Subcutaneous abdominal adipose tissue (tissue), 5 donors: Measurements from ENCODE around the gene PLEKHA6.

Source experiments
- H3K27ac ChIP-seq: one replicate; pipeline ENCODE4 v1.7.0; 2013; ENCODE audit warnings: low read depth, mild to moderate bottlenecking, inconsistent platforms, low read length, moderate library complexity
- H3K27me3 ChIP-seq, 5 donors: one replicate each; pipeline ENCODE4 v1.7.0; 2013; ENCODE audit warnings: low read length in 5 of 5, inconsistent platforms in 1 of 5; ENCODE audit not compliant: control insufficient read depth in 5 of 5, insufficient read depth in 4 of 5
- H3K36me3 ChIP-seq, 5 donors: one replicate each; pipeline ENCODE4 v1.7.0; 2013; ENCODE audit warnings: low read length in 5 of 5; ENCODE audit not compliant: control insufficient read depth in 5 of 5, insufficient read depth in 5 of 5
- H3K4me1 ChIP-seq, 5 donors: one replicate each; pipeline ENCODE4 v1.7.0; 2013; ENCODE audit warnings: low read length in 5 of 5, mild to moderate bottlenecking in 3 of 5, moderate library complexity in 1 of 5; ENCODE audit not compliant: control insufficient read depth in 5 of 5, insufficient read depth in 5 of 5
- H3K4me3 ChIP-seq, 5 donors: one replicate each; pipeline ENCODE4 v1.7.0; 2013; ENCODE audit warnings: low read length in 5 of 5, low read depth in 1 of 5
- H3K9ac ChIP-seq, 5 donors: one replicate each; pipeline ENCODE4 v1.7.0; 2013; ENCODE audit warnings: low read length in 5 of 5, mild to moderate bottlenecking in 4 of 5, moderate library complexity in 3 of 5
- H3K9me3 ChIP-seq, 5 donors: one replicate each; pipeline ENCODE4 v1.7.0; 2013; ENCODE audit warnings: low read length in 5 of 5; ENCODE audit not compliant: control insufficient read depth in 5 of 5
- donor health status: healthy.
- donor health status: healthy.
- donor health status: healthy.
- donor health status: healthy.
- donor health status: healthy.

The PLEKHA6 gene

DNA sequence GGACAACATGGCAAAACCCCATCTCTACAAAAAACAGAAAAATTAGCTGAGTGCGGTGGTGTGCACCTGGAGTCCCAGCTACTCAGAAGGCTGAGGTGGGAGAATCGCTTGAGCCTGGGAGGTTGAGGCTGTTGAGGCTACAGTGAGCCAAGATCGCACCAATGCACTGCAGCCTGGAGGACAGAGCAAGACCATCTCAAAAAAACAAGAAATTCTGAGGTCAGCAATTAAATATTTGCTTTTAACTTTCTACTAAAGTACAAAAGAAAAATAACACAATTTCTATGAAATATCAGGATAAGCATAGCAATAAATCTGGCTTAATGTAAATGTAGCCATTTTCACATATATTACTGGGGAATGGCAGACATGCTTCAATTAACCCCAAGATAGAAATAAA lies 42.0 kb upstream of the PLEKHA6 start:
- H3K9ac ChIP-seq, result no peak overlapping the region
- peaks cover 48 to 73% (median 55%) of the 10 kb centered on the region in 5 donors for H3K36me3 ChIP-seq
- H3K27ac ChIP-seq, result no peak overlapping the region
- no peaks in the 10 kb centered on the region for H3K27me3 ChIP-seq
- no peaks in the 10 kb centered on the region for H3K9me3 ChIP-seq
- no peak overlapping the region for H3K4me3 ChIP-seq
- H3K4me1 ChIP-seq, result peaks cover 0 to 29% (median 14%) of the 10 kb centered on the region in 5 donors

- Histone ChIP-seq H3K27me3 (no peaks in the 10 kb centered on the region), H3K9me3 (no peaks in the 10 kb centered on the region), H3K4me1 (peaks cover 0 to 22% (median 7%) of the 10 kb centered on the region in 5 donors), H3K36me3 (peaks cover 46 to 70% (median 53%) of the 10 kb centered on the region in 5 donors), H3K9ac (peak overlapping the region in 1 of 5 donors; percentile 30), H3K4me3 (no peak overlapping the region), H3K27ac (no peak overlapping the region)
Observed at GRCh38 chr1:204400882-204401510, 41.3 kb upstream of the PLEKHA6 start.

DNA sequence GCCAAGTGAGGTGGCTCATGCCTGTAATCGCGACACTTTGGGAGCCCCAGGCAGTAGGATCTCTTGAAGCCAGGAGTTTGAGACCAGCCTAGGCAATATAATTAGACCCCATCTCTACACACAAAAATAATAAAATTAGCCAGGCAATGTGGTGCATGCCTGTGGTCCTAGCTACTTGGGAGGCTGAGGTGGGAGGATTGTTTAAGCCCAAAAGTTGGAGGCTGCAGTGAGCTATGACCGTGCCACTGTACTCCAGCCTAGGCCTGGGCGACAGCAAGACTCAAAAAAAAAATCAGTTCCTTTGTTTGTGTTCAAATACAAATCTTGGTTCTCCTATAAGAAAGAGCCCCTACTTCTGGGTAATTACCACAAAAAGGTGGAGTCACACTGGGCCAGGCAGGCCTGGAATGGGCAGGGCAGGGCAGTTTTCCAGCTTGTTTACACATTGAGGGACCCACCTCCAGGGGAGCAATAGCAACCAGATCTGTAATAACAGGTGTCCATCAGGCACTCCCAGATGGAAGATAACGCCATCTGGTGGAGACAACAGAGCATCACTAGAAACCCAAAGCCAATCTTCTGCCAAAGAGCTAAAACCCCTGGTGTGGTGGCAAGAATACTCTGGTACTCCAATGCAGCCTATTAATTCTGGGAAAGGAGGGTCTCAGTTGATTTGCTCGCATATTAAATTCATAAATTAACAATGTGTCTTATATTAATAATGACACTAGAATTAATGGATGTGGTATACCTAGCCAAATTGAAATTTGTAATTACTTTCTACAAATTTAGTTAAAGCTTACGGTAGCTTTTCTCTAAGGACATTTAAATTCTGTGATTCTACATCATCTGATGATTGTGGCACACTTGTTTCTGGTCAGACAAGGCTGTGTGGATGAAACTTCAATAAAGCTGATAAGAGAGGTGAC lies 38.7 kb upstream of the PLEKHA6 start:
- Histone ChIP-seq H3K9me3 (no peaks in the 10 kb centered on the region), H3K9ac (no peak overlapping the region), H3K4me1 (no peaks in the 10 kb centered on the region), H3K27me3 (no peaks in the 10 kb centered on the region), H3K27ac (no peak overlapping the region), H3K36me3 (peaks cover 23 to 45% (median 27%) of the 10 kb centered on the region in 5 donors), H3K4me3 (no peak overlapping the region)

DNA sequence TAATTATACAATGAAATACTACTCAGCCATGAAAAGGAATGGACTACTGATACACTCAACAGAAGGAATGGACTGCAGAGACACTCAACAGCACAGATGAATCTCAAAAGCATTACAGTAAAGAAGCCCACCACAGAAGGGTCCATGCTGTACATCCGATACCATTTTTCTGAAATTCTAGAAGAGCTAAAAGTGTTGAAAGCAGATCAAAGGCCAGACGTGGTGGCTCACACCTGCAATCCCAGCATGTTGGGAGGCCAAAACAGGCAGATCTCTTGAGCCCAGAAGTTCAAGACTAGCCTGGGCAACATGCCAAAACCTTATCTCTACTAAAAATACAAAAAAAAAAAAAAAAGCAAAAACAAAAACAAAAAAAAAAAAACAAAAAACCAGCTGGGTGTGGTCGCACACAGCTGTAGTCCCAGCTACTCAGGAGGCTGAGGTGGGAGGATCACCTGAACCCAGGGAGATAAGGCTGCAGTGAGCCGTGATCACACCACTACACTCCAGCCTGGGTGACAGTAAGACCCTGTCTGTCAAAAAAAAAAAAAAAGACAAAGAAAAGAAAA lies 36.4 kb upstream of the PLEKHA6 start:
- no peaks in the 10 kb centered on the region for H3K4me1 ChIP-seq
- H3K27ac ChIP-seq, result no peak overlapping the region
- H3K4me3 ChIP-seq, result no peak overlapping the region
- H3K9me3 ChIP-seq, result no peaks in the 10 kb centered on the region
- peaks cover 13 to 30% (median 16%) of the 10 kb centered on the region in 5 donors for H3K36me3 ChIP-seq
- H3K27me3 ChIP-seq, result no peaks in the 10 kb centered on the region
- no peak overlapping the region for H3K9ac ChIP-seq

GRCh38 chr1:204391629-204392028 lies 31.9 kb upstream of the PLEKHA6 start:
- H3K36me3 ChIP-seq, result no peaks in the 10 kb centered on the region
- H3K9ac ChIP-seq, result no peak overlapping the region
- no peak overlapping the region for H3K27ac ChIP-seq
- no peaks in the 10 kb centered on the region for H3K27me3 ChIP-seq
- no peaks in the 10 kb centered on the region for H3K9me3 ChIP-seq
- no peaks in the 10 kb centered on the region for H3K4me1 ChIP-seq
- H3K4me3 ChIP-seq, result no peak overlapping the region

DNA sequence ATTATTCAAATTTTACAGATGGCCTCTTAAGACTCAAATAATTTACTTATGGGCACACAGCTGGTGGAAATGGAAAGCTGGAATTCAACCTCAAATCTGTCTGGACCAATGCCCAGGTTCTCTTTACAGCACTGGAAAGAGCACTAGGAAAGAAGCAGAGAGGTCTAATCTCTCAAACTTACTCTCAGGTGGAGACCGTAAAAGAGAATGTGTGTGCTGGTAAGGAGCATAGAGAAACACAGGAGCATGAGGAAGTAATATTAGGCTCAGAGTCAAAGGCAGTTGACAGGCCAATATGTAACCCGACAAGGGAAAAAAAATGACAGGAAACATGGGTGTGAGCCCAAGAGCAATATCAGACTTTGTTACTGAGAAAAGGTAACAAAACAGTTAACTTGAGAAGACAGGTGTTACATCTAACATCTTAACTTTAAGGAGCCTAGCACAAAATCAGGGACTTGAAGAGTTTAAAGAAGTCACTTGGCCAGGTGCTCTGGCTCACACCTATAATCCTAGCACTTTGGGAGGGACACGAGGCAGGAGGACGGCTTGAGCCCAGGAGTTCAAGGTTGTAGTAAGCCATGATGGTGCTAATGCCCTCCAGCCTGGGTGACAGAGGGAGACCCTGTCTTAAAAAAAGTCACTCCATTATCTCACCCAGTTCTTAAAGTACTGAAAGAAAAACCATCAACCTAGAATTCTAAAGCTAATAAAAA lies 31.2 kb upstream of the PLEKHA6 start:
- no peaks in the 10 kb centered on the region for H3K27me3 ChIP-seq
- H3K36me3 ChIP-seq, result no peaks in the 10 kb centered on the region
- no peaks in the 10 kb centered on the region for H3K9me3 ChIP-seq
- no peak overlapping the region for H3K9ac ChIP-seq
- H3K4me3 ChIP-seq, result no peak overlapping the region
- H3K27ac ChIP-seq, result no peak overlapping the region
- H3K4me1 ChIP-seq, result no peaks in the 10 kb centered on the region

- H3K27me3 ChIP-seq, result no peaks in the 10 kb centered on the region
- peaks cover 0 to 10% (median 7%) of the 10 kb centered on the region in 5 donors for H3K4me1 ChIP-seq
- no peaks in the 10 kb centered on the region for H3K36me3 ChIP-seq
- no peak overlapping the region for H3K27ac ChIP-seq
- H3K9ac ChIP-seq, result no peak overlapping the region
- no peak overlapping the region for H3K4me3 ChIP-seq
- H3K9me3 ChIP-seq, result no peaks in the 10 kb centered on the region
Observed at GRCh38 chr1:204385727-204386126, 26.0 kb upstream of the PLEKHA6 start.

DNA sequence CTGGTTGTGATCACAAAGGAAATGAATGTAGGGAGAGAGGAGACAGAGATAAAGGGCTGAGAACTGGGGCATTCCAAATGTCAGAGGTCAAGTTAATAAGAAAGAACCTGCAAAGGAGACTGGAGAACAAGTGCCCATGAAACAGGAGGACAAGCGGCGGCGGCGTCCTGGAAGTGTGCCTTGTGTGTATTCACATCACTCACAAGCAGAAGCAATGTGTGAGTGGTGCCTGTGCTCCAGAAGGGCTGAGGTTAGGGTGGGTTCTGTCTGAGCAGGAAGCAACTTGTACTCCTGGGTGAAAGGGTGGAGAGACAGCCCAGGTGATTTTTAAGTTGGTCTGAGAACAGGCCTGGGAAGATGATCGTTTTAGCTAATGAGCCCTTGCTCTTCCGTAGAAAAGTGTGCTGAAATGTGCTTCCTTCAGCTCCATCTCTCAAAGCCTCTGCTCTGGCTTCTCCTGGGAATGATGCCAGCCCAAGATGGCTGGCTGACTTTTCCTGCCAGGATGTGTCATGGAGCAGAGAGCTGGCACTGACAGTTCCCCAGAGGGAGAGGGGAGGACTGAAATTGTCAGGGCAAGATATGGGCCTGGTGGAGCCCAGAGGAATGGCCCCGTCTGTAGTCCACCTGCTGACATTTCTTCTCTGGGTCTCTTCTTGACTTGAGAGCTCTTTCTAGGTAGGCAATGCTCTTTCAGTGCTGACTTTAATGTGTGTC lies 25.1 kb upstream of the PLEKHA6 start:
- Histone ChIP-seq H3K9ac (no peak overlapping the region), H3K4me3 (no peak overlapping the region), H3K9me3 (no peaks in the 10 kb centered on the region), H3K27me3 (no peaks in the 10 kb centered on the region), H3K36me3 (no peaks in the 10 kb centered on the region), H3K27ac (no peak overlapping the region), H3K4me1 (peaks cover 0 to 10% (median 7%) of the 10 kb centered on the region in 5 donors)

DNA sequence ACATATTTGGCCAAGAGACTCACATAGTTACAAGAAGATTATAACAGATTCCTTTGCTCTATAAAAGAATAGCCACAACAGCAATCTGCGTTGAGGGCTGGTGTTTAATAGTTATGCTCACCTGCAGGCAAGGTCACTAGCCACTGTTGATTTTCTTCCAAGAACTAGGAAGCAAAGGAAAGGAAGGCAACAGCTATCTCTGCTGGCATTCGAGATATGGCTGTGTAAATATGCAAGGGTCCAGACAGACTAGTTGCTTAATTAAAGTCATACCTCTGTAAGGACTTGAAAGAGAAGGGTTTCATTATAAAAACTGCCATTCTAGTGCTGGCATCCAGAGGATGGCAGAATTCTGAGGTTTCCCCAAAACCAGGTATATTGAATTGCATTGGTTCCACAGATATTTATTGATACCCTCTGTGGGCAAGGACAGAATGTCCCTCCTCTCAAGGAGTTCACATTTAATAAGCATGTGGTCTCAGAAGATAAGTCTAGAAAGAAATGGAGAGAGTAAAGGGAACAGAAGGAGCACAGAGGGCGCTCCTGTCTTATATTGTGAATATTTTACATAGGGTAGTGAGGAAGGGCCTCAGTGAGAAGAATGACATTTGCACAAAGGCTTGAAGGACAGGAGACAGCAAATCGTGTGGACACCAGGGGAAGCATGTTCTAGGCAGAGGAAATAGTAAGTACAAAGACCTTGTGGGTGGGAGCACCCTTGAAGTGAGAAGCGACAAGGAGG lies 23.6 kb upstream of the PLEKHA6 start:
- Histone ChIP-seq H3K27ac (no peak overlapping the region), H3K4me3 (no peak overlapping the region), H3K4me1 (peaks cover 1 to 13% (median 10%) of the 10 kb centered on the region in 5 donors), H3K9me3 (no peaks in the 10 kb centered on the region), H3K27me3 (peaks cover 0 to 7% (median 0%) of the 10 kb centered on the region in 5 donors), H3K9ac (no peak overlapping the region), H3K36me3 (no peaks in the 10 kb centered on the region)
